Stimulated activated memory B cell treated with anti-CD40 and anti-IgM and Interleukin-4, amounts not matched to agents 10 μg/mL and 1 μg/mL and 100 μg/mL, for 72 hours (primary cell): ENCODE results near the gene CELF5.
"Not testable (repeated sequence)": the region's sequence is repeated elsewhere in the genome, so short reads cannot be mapped to it uniquely, and the experiment has no call there.

ENCODE experiments used
- ATAC-seq: fragments of 150-1000 bp; cut with Tn5 transposase; 2 replicates; pipeline ENCODE4 v1.10.0; 2021
- H3K27ac Mint-ChIP-seq: one replicate; pipeline ENCODE4 v1.8.0; 2022; ENCODE audit warnings: mild to moderate bottlenecking, mixed read lengths
- H3K27me3 Mint-ChIP-seq: one replicate; pipeline ENCODE4 v1.8.0; 2022; ENCODE audit warnings: mixed read lengths
- H3K36me3 Mint-ChIP-seq: one replicate; pipeline ENCODE4 v1.8.0; 2022; ENCODE audit warnings: mixed read lengths
- H3K4me1 Mint-ChIP-seq: one replicate; pipeline ENCODE4 v1.8.0; 2022; ENCODE audit warnings: mixed read lengths
- H3K4me3 Mint-ChIP-seq: one replicate; pipeline ENCODE4 v1.8.0; 2022; ENCODE audit warnings: mild to moderate bottlenecking, moderate library complexity, mixed read lengths
- H3K9me3 Mint-ChIP-seq: one replicate; pipeline ENCODE4 v1.8.0; 2022; ENCODE audit warnings: mixed read lengths

Gene CELF5

GRCh38 chr19:3187662-3188511, 36.6 kb upstream of the CELF5 start:
- Mint-ChIP-seq H3K27ac (peak overlapping the region; percentile 85), H3K9me3 (no peaks in the 10 kb centered on the region), H3K36me3 (peaks cover 26% of the 10 kb centered on the region), H3K4me1 (peaks cover 62% of the 10 kb centered on the region), H3K4me3 (peak overlapping the region; percentile 94), H3K27me3 (no peaks in the 10 kb centered on the region)
- ATAC-seq = no peak

GRCh38 chr19:3188627-3189596, 35.5 kb upstream of the CELF5 start:
- no peak for ATAC-seq
- peaks cover 52% of the 10 kb centered on the region for H3K4me1 Mint-ChIP-seq
- H3K9me3 Mint-ChIP-seq = no peaks in the 10 kb centered on the region
- H3K4me3 Mint-ChIP-seq = peak overlapping the region; percentile 48
- peaks cover 30% of the 10 kb centered on the region for H3K36me3 Mint-ChIP-seq
- no peaks in the 10 kb centered on the region for H3K27me3 Mint-ChIP-seq
- peak overlapping the region; percentile 21 for H3K27ac Mint-ChIP-seq

GRCh38 chr19:3189702-3190469, 34.6 kb upstream of the CELF5 start:
- no peak overlapping the region for H3K4me3 Mint-ChIP-seq

GRCh38 chr19:3190470-3190770, 34.0 kb upstream of the CELF5 start:
- no peaks in the 10 kb centered on the region for H3K9me3 Mint-ChIP-seq
- ATAC-seq = no peak

More at GRCh38 chr19:3189702-3190469, 34.6 kb upstream of the CELF5 start:
- Mint-ChIP-seq H3K9me3 (no peaks in the 10 kb centered on the region), H3K36me3 (peaks cover 33% of the 10 kb centered on the region), H3K27me3 (no peaks in the 10 kb centered on the region), H3K4me1 (peaks cover 42% of the 10 kb centered on the region), H3K27ac (no peak overlapping the region)
- ATAC-seq = no peak

DNA sequence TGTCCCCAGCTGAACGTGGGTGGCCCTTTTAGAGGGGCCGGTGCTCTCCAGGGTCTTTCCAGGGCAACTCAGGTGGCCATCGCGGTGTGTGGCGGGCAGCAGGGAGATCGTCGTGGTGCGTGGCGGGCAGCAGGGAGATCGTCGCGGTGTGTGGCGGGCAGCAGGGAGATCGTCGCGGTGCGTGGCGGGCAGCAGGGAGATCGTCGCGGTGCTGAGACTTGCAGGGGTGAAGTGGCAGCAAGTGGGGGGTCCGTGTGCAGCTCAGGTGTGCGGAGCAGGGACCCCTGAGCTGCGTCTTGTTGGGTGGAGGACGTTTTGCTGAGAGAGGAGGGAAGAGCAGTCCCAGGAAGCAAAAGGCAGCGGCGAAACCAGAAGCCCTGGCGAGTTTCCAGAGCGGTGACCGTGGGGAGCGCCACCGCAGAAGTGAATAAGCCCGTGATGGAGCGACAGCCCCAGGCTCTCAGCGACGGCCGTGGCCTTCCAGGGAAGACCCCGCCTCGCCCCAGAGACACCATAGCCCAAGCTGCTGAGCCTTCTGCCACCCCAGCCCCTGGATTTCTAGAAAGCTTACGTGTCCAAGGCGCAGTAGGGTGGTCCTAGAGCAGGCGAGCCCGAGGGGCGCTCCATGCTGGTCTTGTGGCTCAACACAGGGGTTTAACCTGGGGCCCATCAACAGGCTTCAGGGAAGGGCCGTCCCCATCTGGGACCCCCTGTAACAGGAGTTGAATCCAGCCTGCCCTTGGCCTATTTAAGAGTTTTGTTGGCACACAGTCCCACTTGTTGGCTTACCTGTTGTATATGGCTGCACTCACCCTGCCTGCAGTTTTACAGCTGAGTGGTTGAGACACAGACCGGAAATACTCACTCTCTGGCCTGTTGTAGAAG, 33.3 kb upstream of the CELF5 start:
- H3K4me3 Mint-ChIP-seq = no peak overlapping the region
- no peak overlapping the region for H3K27ac Mint-ChIP-seq
- H3K9me3 Mint-ChIP-seq = no peaks in the 10 kb centered on the region
- peaks cover 34% of the 10 kb centered on the region for H3K36me3 Mint-ChIP-seq
- peaks cover 37% of the 10 kb centered on the region for H3K4me1 Mint-ChIP-seq
- no peak for ATAC-seq
- H3K27me3 Mint-ChIP-seq = no peaks in the 10 kb centered on the region

More at GRCh38 chr19:3190470-3190770, 34.0 kb upstream of the CELF5 start:
- Mint-ChIP-seq H3K27me3 (no peaks in the 10 kb centered on the region), H3K27ac (no peak overlapping the region), H3K4me3 (no peak overlapping the region), H3K4me1 (peaks cover 37% of the 10 kb centered on the region), H3K36me3 (peaks cover 34% of the 10 kb centered on the region)

DNA sequence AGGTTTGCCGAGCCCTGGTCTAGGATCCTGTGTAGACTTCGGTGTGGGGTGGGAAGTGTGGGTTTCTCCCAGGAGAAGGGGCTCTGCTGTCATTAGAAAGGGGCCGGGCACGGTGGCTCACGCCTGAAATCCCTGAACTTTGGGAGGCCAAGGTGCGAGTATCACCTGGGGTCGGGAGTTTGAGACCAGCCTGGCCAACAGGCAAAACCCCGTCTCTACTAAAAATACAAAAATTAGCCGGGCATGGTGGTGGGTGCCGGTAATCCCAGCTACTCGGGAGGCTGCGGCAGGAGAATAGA, 32.7 kb upstream of the CELF5 start:
- not testable (repeated sequence) for ATAC-seq, H3K9me3 Mint-ChIP-seq, H3K4me3 Mint-ChIP-seq, H3K27ac Mint-ChIP-seq, H3K27me3 Mint-ChIP-seq
- peaks cover 34% of the 10 kb centered on the region for H3K36me3 Mint-ChIP-seq
- peaks cover 33% of the 10 kb centered on the region for H3K4me1 Mint-ChIP-seq

GRCh38 chr19:3192228-3192635, 32.2 kb upstream of the CELF5 start:
- Mint-ChIP-seq H3K36me3 (peaks cover 34% of the 10 kb centered on the region), H3K4me1 (peaks cover 28% of the 10 kb centered on the region), H3K4me3 (no peak overlapping the region), H3K27ac (no peak overlapping the region), H3K9me3 (no peaks in the 10 kb centered on the region), H3K27me3 (no peaks in the 10 kb centered on the region)
- ATAC-seq = no peak

- Mint-ChIP-seq H3K36me3 (peaks cover 34% of the 10 kb centered on the region), H3K27me3 (no peaks in the 10 kb centered on the region), H3K4me1 (peaks cover 24% of the 10 kb centered on the region), H3K9me3 (no peaks in the 10 kb centered on the region), H3K27ac (no peak overlapping the region), H3K4me3 (no peak overlapping the region)
- no peak for ATAC-seq
Observed at GRCh38 chr19:3192684-3193083, 31.8 kb upstream of the CELF5 start.

DNA sequence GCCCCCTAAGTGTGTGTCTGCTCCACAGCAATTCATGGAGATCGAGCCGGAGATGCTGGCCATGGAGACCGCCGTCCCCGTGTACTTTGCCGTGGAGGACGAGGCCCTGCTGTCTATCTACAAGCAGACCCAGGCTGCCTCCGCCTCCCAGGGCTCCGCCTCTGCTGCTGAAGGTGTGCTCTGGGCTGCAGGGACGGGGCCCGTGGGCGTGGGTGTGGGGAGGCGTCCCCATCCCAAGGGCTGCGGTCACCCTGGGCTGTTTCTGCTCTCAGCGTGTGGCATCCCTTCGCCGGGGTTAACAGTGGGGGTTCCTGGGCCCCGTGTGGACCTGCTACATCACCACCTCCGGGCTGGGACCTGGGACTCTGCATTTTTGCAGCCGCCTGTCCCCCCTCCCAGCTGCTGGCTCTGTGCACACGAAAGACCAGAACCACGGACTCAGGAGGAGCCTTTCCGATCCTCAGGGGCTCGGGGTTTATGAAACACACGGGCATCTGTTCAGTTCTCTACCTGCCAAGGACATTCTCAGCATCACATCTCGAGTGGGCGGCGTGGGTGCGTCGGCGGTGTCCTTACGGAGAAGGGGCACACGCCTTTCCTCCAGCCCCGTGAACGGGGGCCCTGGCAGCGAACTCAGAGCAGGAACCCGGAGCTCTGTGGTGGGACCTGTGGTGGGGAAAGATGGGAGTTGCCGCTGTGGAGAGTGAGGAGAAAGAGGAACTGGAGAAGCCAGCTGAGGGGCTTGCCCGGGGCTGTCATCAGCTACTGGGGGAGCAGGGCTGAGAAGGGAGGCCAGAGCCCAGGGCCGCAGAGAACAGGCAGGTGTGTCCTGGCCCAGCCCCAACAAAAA, 31.0 kb upstream of the CELF5 start:
- Mint-ChIP-seq H3K4me3 (no peak overlapping the region), H3K27me3 (no peaks in the 10 kb centered on the region), H3K36me3 (peaks cover 29% of the 10 kb centered on the region), H3K9me3 (no peaks in the 10 kb centered on the region), H3K4me1 (peaks cover 16% of the 10 kb centered on the region), H3K27ac (no peak overlapping the region)
- ATAC-seq = peak; percentile 27

GRCh38 chr19:3194106-3195087, 30.1 kb upstream of the CELF5 start:
- no peaks in the 10 kb centered on the region for H3K9me3 Mint-ChIP-seq
- peaks cover 22% of the 10 kb centered on the region for H3K36me3 Mint-ChIP-seq
- no peak for ATAC-seq
- no peak overlapping the region for H3K27ac Mint-ChIP-seq
- H3K4me3 Mint-ChIP-seq = no peak overlapping the region
- peaks cover 7% of the 10 kb centered on the region for H3K4me1 Mint-ChIP-seq
- no peaks in the 10 kb centered on the region for H3K27me3 Mint-ChIP-seq

- no peaks in the 10 kb centered on the region for H3K27me3 Mint-ChIP-seq
- H3K4me1 Mint-ChIP-seq = no peaks in the 10 kb centered on the region
- H3K27ac Mint-ChIP-seq = no peak overlapping the region
- ATAC-seq = no peak
- H3K9me3 Mint-ChIP-seq = no peaks in the 10 kb centered on the region
- peaks cover 15% of the 10 kb centered on the region for H3K36me3 Mint-ChIP-seq
- H3K4me3 Mint-ChIP-seq = no peak overlapping the region
Observed at GRCh38 chr19:3196064-3196932, 28.2 kb upstream of the CELF5 start.

DNA sequence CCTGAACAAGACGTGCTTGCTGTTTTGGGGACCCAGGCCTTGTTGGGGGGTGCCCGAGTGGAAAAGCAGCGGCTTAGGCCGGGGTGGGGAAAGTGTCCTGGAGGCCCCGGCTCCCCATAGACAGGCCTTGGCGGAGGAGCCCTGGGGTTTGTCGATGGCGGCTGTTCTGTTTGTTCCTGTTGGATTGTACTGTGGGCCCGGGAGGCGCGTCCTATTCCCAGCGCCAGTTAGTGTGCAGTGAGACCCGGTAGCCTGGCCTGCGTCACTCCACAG, 27.6 kb upstream of the CELF5 start:
- Mint-ChIP-seq H3K4me1 (no peaks in the 10 kb centered on the region), H3K4me3 (no peak overlapping the region), H3K9me3 (no peaks in the 10 kb centered on the region), H3K36me3 (peaks cover 15% of the 10 kb centered on the region), H3K27ac (no peak overlapping the region), H3K27me3 (no peaks in the 10 kb centered on the region)
- no peak for ATAC-seq
